ENCODE data around the gene PGM2L1.

GRCh38 chr11:74366576-74366975, 31.7 kb downstream of the PGM2L1 start:
- no peak for TF ChIP-seq CTCF (IDR thresholded peaks at IDR 0.05)
- no peak for TF ChIP-seq POLR2A (IDR thresholded peaks at IDR 0.05)
